ENCODE measurements around the gene LMO1. TPM values are rescaled to one million over a fixed set of nuclear protein-coding genes. Genes with fewer than 3 reads are reported as not detected.

The LMO1 gene
- polyA plus RNA-seq, 1 of the 3 experiments (the other 2 are of a cell fraction): 0.12 TPM

GRCh38 chr11:8301622-8302021, 37.9 kb upstream of the LMO1 start (continued):
- no peak for TF ChIP-seq USF2 (IDR thresholded peaks at IDR 0.05; ENCODE audit: borderline replicate concordance, low read depth, low read length)
- TF ChIP-seq, protein P1, sequence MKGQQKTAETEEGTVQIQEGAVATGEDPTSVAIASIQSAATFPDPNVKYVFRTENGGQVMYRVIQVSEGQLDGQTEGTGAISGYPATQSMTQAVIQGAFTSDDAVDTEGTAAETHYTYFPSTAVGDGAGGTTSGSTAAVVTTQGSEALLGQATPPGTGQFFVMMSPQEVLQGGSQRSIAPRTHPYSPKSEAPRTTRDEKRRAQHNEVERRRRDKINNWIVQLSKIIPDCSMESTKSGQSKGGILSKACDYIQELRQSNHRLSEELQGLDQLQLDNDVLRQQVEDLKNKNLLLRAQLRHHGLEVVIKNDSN (IDR thresholded peaks at IDR 0.05; ENCODE audit: borderline replicate concordance, low read depth): no peak
- no peak for TF ChIP-seq IRF3 (IDR thresholded peaks at IDR 0.05; ENCODE audit: low read depth, low read length)
- TF ChIP-seq CHD2 (IDR thresholded peaks at IDR 0.05; ENCODE audit: low read length, partially characterized antibody): no peak
- no peak for TF ChIP-seq FOXJ3 (CRISPR knock-in tag; IDR thresholded peaks at IDR 0.05)
- no peak for TF ChIP-seq NFIC (IDR thresholded peaks at IDR 0.05; ENCODE audit: borderline replicate concordance)
- no peak for TF ChIP-seq SIN3A (IDR thresholded peaks at IDR 0.05; ENCODE audit: borderline replicate concordance, low read depth, low read length)
- TF ChIP-seq, protein P2, sequence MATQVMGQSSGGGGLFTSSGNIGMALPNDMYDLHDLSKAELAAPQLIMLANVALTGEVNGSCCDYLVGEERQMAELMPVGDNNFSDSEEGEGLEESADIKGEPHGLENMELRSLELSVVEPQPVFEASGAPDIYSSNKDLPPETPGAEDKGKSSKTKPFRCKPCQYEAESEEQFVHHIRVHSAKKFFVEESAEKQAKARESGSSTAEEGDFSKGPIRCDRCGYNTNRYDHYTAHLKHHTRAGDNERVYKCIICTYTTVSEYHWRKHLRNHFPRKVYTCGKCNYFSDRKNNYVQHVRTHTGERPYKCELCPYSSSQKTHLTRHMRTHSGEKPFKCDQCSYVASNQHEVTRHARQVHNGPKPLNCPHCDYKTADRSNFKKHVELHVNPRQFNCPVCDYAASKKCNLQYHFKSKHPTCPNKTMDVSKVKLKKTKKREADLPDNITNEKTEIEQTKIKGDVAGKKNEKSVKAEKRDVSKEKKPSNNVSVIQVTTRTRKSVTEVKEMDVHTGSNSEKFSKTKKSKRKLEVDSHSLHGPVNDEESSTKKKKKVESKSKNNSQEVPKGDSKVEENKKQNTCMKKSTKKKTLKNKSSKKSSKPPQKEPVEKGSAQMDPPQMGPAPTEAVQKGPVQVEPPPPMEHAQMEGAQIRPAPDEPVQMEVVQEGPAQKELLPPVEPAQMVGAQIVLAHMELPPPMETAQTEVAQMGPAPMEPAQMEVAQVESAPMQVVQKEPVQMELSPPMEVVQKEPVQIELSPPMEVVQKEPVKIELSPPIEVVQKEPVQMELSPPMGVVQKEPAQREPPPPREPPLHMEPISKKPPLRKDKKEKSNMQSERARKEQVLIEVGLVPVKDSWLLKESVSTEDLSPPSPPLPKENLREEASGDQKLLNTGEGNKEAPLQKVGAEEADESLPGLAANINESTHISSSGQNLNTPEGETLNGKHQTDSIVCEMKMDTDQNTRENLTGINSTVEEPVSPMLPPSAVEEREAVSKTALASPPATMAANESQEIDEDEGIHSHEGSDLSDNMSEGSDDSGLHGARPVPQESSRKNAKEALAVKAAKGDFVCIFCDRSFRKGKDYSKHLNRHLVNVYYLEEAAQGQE (IDR thresholded peaks at IDR 0.05; ENCODE audit: low read depth, low read length): no peak
- no peak for TF ChIP-seq POLR2AphosphoS5 (IDR thresholded peaks at IDR 0.05; ENCODE audit: low read depth, low read length)

DNA sequence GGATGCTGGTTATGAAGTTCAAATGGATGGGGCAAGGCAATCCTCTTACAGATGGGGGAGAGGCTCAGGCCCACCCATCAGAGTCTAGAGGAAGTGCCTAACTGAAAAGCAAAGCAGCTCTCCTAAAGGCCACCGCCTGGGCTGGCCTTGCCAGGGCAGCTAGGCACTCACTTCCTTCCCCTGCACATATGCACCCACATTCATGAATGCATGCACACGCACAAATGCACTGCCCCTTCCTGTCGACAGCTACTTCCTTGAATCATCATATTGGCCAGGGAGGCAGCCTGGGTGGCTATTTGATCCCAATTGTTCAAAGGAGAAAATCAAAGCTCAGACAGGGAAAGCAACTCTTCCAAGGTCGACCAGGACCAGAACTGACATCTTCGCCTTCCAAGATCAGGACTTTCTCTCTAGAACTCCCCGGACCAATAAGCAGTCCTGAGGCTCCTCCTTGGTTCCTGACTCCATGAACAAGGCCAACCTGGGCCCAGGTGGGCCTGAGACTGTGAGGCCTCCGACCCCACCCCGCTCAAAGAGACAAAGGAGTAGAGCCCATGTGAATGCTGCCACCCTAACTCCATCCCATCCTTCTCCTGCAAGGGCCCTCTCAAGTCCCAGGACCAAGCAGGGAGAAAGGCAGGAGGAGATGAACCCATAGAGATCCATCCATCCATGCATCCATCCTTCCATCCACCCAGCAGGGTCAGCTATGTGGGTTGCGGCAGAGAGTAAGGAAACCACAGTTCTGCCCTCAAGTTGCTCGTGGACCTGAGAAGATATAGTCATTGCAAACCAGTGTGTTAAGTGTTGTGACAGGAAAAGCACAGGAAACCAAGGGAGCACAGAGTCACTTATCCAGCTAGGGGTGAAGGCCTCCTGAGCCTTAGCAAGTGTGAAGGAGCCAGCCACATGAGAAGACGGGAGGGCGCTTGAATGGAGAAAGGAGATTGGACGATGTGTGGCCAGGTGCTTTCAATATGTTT, 35.4 kb upstream of the LMO1 start:
- no peak for TF ChIP-seq CTCF (IDR thresholded peaks at IDR 0.05)
- no peak for TF ChIP-seq RFX5 (IDR thresholded peaks at IDR 0.05; ENCODE audit: low read length)
- TF ChIP-seq, protein P3, sequence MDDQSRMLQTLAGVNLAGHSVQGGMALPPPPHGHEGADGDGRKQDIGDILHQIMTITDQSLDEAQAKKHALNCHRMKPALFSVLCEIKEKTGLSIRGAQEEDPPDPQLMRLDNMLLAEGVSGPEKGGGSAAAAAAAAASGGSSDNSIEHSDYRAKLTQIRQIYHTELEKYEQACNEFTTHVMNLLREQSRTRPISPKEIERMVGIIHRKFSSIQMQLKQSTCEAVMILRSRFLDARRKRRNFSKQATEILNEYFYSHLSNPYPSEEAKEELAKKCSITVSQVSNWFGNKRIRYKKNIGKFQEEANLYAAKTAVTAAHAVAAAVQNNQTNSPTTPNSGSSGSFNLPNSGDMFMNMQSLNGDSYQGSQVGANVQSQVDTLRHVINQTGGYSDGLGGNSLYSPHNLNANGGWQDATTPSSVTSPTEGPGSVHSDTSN (IDR thresholded peaks at IDR 0.05): no peak
- no peak for TF ChIP-seq TEAD4 (IDR thresholded peaks at IDR 0.05; ENCODE audit: borderline replicate concordance, insufficient read depth)
- ChIA-PET POLR2A (no interaction called here), CTCF (interaction anchor here (0.9 to 2.6 kb wide), 6 partner anchors 11 to 106 kb away, joined by 3 to 7 read pairs (median 4); no protein-coding TSS in a partner anchor)
- no peak overlapping the region for H3K4me3 ChIP-seq (ENCODE audit: low read depth in 2 of 2, low read length in 1 of 2)
- no peak overlapping the region for H2AFZ ChIP-seq (ENCODE audit: low read depth)
- no peaks in the 10 kb centered on the region; a peak in 1 of 4 replicates for H3K4me1 ChIP-seq (ENCODE audit: control insufficient read depth in 1 of 2, insufficient read depth in 2 of 2, low read depth in 1 of 2, low read length in 1 of 2)
- DNase-seq: no peak
- no peaks in the 10 kb centered on the region for H3K9me2 ChIP-seq
- no peak overlapping the region for H3K27ac ChIP-seq (ENCODE audit: low read depth in 2 of 2, low read length in 1 of 2)
- no peaks in the 10 kb centered on the region; the same call in 1 of the 2 replicates for H3K27me3 ChIP-seq (ENCODE audit: insufficient read depth)
- H3K9ac ChIP-seq: no peak overlapping the region
- H3K9me3 ChIP-seq: no peaks in the 10 kb centered on the region
- H4K20me1 ChIP-seq (ENCODE audit: insufficient read depth): no peaks in the 10 kb centered on the region
- H3F3A ChIP-seq (replicated peaks; ENCODE audit: insufficient read depth): no peaks in the 10 kb centered on the region
- 65% methylated on average over 10 of the region's 13 CpGs for WGBS (ENCODE audit: low lambda C conversion rate)
- H3K79me2 ChIP-seq (ENCODE audit: insufficient read depth): no peaks in the 10 kb centered on the region
- H3K36me3 ChIP-seq (replicated peaks in 1 of 2; ENCODE audit: control insufficient read depth in 1 of 2, insufficient read depth in 2 of 2, low read length in 1 of 2): no peaks in the 10 kb centered on the region
- H3K4me2 ChIP-seq: no peak overlapping the region
